ENCODE data around the gene EPB41.
"Not testable (repeated sequence)": the region's sequence is repeated elsewhere in the genome, so short reads cannot be mapped to it uniquely, and the experiment has no call there.

Gene EPB41

DNA sequence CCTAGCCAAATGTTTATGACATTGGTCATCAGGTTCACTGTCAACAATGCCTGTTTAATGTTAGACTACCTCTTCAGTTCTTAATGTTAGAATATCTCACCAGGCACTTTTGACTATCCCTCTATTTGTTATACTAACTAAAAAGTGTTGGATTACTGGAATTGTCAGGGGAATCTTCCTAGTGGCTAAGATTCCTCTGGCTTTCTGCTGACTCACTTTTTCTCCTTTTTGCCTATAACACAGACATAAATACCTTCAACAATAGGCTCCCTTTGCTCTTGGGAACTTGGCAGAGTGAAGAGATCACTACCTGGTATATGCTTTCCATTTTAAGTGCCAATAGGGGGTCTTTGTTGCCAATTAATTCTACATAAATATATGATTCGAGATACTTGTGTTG is 140.8 kb downstream of the EPB41 start:
- DNase-seq, result no peak

DNA sequence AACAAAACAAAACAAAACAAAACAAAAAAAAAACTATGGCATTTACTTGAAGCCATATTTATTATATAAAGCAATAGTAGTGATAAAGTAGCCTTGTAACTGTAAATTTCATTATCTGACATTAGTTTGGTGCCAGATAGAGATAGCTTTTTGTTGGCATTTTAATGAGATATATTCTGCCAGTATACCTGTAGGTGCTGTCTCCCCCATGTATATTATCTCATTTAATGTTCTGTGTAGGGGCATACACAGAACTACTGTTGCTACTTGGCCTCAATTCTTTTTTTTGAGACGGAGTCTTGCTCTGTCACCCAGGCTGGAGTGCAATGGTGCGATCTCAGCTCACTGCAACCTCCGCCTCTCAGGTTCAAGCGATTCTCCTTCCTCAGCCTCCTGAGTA is 141.9 kb downstream of the EPB41 start:
- DNase-seq, result no peak

DNA sequence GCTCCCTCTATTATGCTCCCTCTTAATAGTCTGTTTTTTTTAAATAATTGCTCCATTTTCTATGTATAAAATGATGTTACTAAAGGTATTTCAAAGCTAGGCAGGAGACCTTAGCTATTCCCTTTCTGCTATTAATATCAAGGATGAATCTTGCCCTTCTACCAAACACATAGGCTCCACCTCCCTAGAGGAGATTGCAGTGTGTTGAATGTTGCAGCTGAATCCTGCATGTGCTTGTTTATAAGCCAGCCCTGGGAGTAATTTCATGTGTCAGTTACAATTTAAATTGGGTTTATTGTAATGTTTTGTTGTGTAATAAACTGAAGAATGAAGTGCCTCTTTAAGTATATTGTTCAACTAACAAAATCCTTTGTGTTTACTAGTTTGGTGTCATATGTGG is 143.3 kb downstream of the EPB41 start:
- no peak for DNase-seq

DNA sequence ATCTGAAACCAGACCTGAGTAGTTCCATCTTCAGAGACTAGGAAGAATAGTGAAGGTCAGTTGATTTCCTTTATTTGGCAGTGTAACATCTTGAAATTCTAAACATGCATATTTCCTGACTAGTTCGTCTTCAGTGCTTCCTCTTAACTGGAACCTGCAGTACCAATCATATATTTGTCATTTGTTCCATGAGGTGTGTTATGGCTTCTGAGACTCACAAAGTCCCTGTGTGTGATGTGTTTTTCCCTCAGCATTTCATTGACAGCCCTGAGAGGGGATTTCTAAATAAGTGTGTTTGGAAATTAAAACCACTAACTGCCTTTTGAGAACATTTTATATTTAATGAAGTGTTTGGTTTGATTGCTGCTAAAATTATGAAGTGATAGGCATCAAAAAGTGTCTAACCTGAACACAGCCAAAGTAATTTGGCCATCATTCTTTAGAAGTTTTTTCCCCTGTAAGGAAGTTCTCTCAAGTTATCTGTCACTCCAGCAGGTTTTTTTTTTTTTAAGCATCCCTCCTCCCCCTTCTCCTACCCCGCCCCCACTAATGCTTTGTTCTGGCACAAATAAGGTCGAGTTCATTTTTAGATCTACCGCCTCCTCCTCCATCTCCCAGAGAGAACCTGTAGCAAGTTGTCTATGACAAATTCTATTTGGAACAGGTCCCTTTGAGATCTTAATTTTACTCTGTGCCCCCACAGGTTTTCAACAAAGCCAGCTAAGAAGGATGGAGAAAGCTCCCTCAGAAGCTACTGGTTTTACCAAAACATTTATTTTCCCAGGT is 148.0 kb downstream of the EPB41 start:
- DNase-seq, result no peak

DNA sequence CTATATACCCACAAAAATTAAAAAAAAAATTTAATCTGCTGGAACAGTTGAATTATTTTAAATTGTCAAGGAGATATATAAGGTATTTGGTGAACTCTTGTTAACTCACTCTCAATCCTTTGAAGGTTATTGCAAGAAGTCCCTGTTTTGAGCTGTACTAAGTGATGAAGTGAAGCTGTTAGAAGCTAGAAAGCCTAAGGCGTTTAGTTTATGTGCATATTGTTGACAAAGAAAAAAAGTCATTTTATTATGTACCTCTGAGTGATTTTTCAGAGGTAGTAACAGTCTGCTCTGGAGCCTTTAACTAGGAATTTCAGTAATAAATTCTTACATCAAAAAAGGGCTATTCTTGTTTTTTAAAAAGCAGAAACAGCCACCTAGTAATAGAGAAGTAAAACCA is 149.7 kb downstream of the EPB41 start:
- DNase-seq, result no peak

- no peak for DNase-seq
Measured at GRCh38 chr1:29077155-29077554, 162.8 kb downstream of the EPB41 start.

GRCh38 chr1:29079916-29080629 is 165.7 kb downstream of the EPB41 start:
- DNase-seq, result not testable (repeated sequence)

GRCh38 chr1:29081201-29081600 is 166.8 kb downstream of the EPB41 start:
- DNase-seq, result no peak

- no peak for DNase-seq
Measured at GRCh38 chr1:29082519-29082918, 168.2 kb downstream of the EPB41 start.

- no peak for DNase-seq
Measured at GRCh38 chr1:29083317-29084195, 169.2 kb downstream of the EPB41 start.

DNA sequence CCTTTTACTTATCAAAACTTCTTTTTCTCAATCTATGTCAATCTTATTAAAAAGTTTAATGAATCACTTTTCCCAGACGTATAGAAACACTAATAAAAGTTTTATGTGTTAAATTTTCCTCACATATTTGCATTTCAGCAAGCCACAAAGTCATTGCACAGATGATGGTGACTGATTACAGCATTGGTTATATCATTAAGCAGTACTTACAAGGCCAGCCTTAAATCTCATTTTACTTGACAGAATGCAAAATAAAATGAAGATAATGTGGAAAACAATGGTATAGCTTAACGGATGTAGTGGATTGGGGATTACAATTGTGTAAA is 169.8 kb downstream of the EPB41 start:
- no peak for DNase-seq

GRCh38 chr1:29090937-29091618 is 176.7 kb downstream of the EPB41 start:
- DNase-seq, result no peak

- DNase-seq, result not testable (repeated sequence)
Measured at GRCh38 chr1:29092704-29093103, 178.3 kb downstream of the EPB41 start.

- no peak for DNase-seq
Measured at GRCh38 chr1:29094433-29094832, 180.1 kb downstream of the EPB41 start.

- no peak for DNase-seq
Measured at GRCh38 chr1:29094954-29095353, 180.6 kb downstream of the EPB41 start.

- DNase-seq, result no peak
Measured at GRCh38 chr1:29096231-29096886, 182.0 kb downstream of the EPB41 start.

DNA sequence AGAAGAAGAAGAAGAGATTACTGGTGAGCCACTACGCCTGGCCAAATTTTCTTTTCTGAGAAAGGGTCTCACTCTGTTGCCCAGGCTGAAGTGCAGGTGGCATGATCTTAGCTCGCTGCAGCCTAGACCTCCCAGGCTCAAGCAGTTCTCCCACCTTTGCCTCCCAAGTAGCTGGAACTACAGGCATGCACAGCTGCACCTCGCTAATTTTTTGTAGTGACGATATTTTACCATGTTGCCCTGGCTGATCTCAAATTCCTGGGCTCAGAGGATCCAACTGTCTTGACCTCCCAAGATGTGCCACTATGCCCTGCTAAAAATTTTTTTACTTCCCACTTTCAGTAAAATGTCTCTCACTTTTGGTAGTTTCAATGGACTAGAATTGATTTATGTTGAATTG is 184.9 kb downstream of the EPB41 start:
- DNase-seq, result no peak

DNA sequence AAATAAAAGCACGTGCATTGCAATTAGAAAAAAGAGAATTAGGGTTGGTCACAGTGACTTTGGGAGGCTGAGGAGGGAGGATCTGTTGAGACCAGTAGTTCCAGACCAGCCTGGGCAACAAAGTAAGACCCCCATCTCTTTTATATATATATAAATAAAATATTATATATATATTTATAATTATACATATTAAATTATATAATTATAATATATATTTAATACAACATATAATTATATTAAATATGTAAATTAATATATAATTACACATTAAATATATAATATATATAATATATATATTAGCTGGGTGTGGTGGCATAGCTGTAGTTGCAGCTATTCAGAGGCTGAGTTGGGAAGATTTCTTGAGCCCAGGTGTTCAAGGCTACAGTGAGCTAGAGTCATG is 186.1 kb downstream of the EPB41 start:
- DNase-seq, result no peak

DNA sequence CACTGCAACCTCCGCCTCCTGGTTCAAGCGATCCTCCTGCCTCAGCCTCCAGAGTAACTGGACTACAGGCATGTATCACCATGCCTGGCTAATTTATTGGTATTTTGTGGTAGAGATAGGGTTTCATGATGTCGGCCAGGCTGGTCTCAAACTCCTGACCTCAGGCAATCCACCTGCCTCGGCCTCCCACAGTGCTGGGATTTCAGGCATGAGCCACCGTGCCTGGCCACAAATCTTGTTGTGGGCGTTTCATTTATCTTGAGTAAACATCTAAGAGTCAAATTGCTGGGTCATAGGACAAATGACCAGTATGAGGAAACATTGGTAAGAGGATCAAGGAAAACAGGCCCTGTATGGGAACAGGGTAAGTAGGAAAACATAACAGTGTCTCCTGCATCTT is 191.5 kb downstream of the EPB41 start:
- no peak for DNase-seq

DNA sequence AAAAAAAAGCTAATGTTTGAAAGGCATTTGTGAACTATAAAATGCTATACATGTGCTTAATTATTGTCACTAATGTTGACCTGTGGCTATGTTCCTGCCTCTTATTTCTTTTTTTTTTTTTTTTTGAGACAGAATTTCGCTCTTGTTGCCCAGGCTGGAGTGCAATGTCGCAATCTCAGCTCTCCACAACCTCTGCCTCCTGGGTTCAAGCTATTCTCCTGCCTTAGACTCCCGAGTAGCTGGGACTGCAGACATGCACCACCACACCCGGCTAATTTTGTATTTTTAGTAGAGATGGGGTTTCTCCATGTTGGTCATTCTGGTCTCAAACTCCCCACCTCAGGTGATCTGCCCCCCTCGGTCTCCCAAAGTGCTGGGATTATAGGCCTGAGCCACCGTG is 193.7 kb downstream of the EPB41 start:
- not testable (repeated sequence) for DNase-seq

DNA sequence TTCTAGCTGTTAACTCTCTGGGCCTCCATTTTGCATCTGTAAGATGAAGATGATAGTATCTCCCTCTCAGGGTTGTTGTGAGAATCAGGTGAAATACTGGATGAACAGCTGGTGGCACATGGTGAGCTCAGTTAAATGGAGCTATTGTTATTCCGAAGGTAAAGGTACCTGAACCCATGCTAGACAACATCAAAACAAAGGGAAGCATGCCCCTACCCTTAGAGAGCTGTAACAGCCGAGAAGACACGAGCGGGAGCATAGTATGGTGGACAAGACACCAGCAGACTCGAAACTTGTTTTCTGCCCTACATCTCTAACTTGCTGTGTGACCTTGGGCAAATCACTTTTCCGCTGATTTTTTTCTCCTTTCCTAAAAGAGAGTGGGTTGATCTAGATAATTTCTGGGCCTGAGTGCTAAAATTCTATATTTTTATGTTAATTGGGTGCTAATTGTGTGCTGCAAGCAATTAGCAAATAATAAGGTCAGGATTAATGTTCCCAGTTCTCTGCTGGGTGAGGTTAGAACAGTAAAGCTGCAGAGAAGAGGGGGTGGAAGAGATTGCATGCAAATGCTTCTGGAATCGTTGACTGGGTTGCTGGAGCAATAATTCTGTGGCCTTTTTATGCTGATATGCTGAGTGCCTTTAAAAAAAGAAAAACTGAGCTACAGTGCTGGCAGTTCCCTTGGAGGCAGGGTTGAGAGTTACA is 198.5 kb downstream of the EPB41 start:
- DNase-seq, result no peak
